ENCODE results near the gene NFE2L1.

- no peak for TF ChIP-seq CTCF (IDR thresholded peaks at IDR 0.05)
- no peak for TF ChIP-seq POLR2A (IDR thresholded peaks at IDR 0.05)
Measured at GRCh38 chr17:48081858-48082257, 33.7 kb downstream of the NFE2L1 start.
